BE2C (cell line): Measurements from ENCODE around the gene LCNL1.

Experiments used
- DNase-seq: peaks from one replicate; pipeline ENCODE4 v3.0.0-alpha.2; 2020
- H3K27me3 ChIP-seq: fragments of 250-450 bp; sonication (Bioruptor Pico); 2 replicates; pipeline ENCODE4 v1.5.1; 2020; ENCODE audit warnings: mild to moderate bottlenecking
- H3K36me3 ChIP-seq: fragments of 250-450 bp; sonication (Bioruptor Pico); 2 replicates; pipeline ENCODE4 v1.5.1; 2020; ENCODE audit warnings: mild to moderate bottlenecking
- H3K4me1 ChIP-seq: fragments of 250-450 bp; sonication (Bioruptor Pico); 2 replicates; pipeline ENCODE4 v1.5.1; 2020
- H3K4me3 ChIP-seq: 2 replicates; pipeline ENCODE4 v1.5.1; 2011; ENCODE audit warnings: low read depth, low read length
- H3K9me3 ChIP-seq: fragments of 250-450 bp; sonication (Bioruptor Pico); 2 replicates; pipeline ENCODE4 v1.5.1; 2020
- CTCF ChIP-seq: IDR thresholded peaks from 2 replicates; pipeline ENCODE4 v1.5.1; 2012; ENCODE audit warnings: mild to moderate bottlenecking, low read depth, low read length

Gene LCNL1

GRCh38 chr9:136977223-136977622 lies 5.6 kb upstream of the LCNL1 start, which contains the start of gene PTGDS:
Gene PTGDS (plus strand): TSS chr9:136977504. CDS start chr9:136977579, 75 bp downstream.
- H3K4me3 ChIP-seq = peak within 1 kb of the TSS; percentile 31
- no peaks in the 10 kb centered on the region for H3K36me3 ChIP-seq
- no peak for TF ChIP-seq CTCF
- no peak for DNase-seq
- H3K9me3 ChIP-seq = no peaks in the 10 kb centered on the region
- H3K27me3 ChIP-seq = no peaks in the 10 kb centered on the region
- peaks cover 18% of the 10 kb centered on the region for H3K4me1 ChIP-seq

- Histone ChIP-seq H3K4me1 (peaks cover 19% of the 10 kb centered on the region), H3K27me3 (no peaks in the 10 kb centered on the region), H3K9me3 (no peaks in the 10 kb centered on the region), H3K36me3 (no peaks in the 10 kb centered on the region), H3K4me3 (peak overlapping the region; percentile 31; the same call in 1 of the 2 replicates)
- no peak for TF ChIP-seq CTCF
- no peak for DNase-seq
Measured at GRCh38 chr9:136977649-136978072, 5.1 kb upstream of the LCNL1 start.

DNA sequence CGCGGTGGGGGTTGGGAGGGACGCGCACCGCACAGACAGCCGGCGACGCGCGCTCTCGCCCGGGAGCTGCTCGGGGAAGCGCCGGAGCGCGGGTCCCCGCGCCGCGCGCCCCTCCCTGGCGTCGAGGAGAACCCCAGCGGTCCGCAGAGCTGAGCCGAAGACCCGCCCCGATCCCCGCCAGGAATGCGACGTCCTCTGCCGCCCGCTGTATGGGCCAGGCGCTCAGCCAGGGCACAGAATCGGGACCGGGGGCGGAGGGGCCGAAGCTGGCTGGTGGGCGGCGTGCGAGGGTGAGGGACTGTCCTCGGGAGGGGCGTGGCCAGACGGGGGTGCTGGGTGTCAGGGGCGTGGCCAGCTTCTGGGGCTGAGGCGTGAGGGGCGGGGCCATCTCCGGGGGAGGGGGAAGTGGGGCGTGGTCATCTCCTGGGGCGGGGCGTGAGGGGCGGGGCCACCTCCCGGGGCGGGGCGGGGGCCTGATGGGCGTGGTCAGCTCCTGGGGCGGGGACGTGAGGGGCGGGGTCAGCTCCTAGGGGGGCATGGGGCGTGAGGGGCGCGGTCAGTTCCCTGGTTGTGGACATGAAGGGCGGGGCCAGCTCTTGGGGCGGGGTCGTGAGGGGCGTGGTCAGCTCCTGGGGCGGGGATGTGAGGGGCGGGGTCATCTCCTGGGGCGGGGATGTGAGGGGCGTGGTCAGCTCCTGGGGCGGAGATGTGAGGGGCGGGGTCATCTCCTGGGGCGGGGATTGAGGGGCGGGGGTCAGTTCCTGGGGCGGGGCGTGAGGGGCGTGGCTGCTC lies 4.5 kb upstream of the LCNL1 start:
- TF ChIP-seq CTCF = no peak
- Histone ChIP-seq H3K27me3 (no peaks in the 10 kb centered on the region), H3K4me3 (peak overlapping the region; percentile 31), H3K36me3 (no peaks in the 10 kb centered on the region), H3K4me1 (peaks cover 20% of the 10 kb centered on the region), H3K9me3 (no peaks in the 10 kb centered on the region)
- peak; percentile 88 for DNase-seq

- Histone ChIP-seq H3K4me3 (no peak overlapping the region), H3K4me1 (peaks cover 24% of the 10 kb centered on the region), H3K9me3 (no peaks in the 10 kb centered on the region), H3K36me3 (no peaks in the 10 kb centered on the region), H3K27me3 (no peaks in the 10 kb centered on the region)
- DNase-seq = no peak
- TF ChIP-seq CTCF = no peak
Measured at GRCh38 chr9:136978865-136979544, 3.8 kb upstream of the LCNL1 start.

DNA sequence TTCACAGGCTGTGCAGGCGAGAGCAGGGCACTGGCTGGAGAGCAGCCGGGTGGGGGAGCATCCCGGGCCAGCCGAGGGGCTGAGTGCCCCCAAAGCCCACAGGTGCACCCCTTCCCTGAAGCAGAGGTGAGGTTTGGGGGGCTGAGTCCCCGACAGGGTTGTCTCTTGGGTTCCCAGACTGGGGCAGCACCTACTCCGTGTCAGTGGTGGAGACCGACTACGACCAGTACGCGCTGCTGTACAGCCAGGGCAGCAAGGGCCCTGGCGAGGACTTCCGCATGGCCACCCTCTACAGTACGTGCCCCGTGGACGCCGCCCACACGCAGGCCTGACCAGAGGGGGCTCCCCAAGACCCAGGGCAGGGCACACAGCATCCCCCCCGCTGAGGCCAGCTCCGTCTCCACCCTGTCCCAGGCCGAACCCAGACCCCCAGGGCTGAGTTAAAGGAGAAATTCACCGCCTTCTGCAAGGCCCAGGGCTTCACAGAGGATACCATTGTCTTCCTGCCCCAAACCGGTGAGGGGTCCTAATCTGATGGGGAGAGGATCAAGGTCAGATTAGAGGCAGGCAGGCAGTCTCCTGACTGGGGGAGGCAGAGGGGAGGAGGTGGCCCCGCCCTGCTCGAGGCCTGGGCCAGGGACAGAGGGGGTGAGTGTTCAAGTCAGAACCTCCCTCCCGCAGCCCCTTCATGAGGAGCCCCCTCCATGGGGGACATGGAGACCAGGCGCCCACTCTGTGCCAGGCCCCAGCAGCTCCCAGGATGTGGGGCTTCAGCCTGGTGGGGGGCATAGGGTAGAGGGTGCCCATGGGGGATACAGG lies 2.8 kb upstream of the LCNL1 start:
- no peak overlapping the region for H3K4me3 ChIP-seq
- DNase-seq = no peak
- TF ChIP-seq CTCF = no peak
- H3K36me3 ChIP-seq = no peaks in the 10 kb centered on the region
- H3K9me3 ChIP-seq = no peaks in the 10 kb centered on the region
- no peaks in the 10 kb centered on the region for H3K27me3 ChIP-seq
- peaks cover 24% of the 10 kb centered on the region for H3K4me1 ChIP-seq
